Kasumi-1 (cell line): ENCODE results near the gene HNMT.
"Not testable (repeated sequence)": the region's sequence is repeated elsewhere in the genome, so short reads cannot be mapped to it uniquely, and the experiment has no call there.

Source experiments
- DNase-seq, 2 experiments: peaks; one replicate each; lab custom pipeline; 2025; lab: John Stamatoyannopoulos, UW

Gene HNMT

DNA sequence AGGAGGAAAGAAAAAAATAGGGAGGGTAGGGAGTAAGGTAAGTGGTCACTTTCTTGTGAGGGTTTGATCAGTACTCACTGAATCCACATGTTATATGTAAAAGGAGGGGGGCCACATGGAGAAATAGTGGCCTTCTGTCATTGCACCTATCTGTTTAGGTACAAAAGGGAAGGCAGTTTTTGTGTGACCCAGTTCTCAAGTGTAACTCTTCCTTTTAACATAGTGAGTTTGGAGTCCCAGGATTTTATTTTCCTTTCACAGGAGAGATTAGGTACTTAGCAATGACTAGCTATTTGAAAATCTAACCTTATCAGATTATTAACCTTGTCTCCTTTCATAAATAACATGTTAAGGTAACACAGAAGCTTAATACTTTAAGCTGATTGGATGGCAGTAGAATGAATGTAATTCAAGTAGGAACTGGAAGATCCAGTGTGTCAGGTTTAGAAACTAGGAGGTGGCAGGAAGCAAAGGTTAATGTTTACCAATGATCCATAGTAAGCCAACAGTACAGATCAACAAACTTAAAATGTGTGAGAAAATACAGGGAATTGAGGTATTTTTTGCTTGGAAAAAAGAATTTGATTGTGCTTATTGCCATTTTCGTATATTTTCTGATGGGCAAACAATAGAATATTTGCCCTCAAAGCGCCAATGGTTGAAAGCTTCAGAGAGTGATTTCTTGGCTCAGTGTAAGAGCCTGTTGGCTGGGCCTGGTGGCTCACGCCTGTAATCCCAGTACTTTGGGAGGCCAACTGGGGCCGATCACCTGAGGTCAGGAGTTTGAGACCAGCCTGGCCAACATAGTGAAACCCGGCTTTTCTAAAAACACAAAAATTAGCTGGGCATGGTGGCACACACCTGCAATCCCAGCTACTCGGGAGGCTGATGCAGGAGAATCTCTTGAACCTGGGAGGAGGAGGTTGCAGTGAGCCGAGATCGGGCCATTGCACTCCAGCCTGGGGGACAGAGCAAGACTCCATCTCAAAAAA, 11.3 kb downstream of the HNMT start:
- DNase-seq, result no peak

- no peak for DNase-seq
Measured at GRCh38 chr2:137976274-137976673, 12.0 kb downstream of the HNMT start.

DNA sequence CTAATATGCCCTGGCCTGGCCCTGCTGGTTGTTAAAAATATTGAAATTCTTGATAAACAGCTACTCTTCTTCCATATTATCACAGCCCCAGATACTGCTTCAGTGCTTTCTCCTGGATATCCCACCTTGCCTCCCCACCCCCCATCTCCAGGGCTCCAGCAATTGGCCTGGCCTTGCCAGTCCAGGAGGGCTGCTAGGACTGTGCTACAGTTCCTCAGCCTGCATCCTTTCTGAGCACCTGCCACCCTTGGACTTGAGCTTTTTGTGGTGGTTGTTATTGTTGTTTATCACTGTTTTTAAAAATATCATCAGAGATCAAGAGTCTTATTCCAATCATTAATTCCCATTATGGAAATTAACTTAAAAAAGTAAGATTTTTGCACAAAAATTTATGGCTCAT, 13.5 kb downstream of the HNMT start:
- DNase-seq, result no peak

GRCh38 chr2:137980459-137980858, 16.2 kb downstream of the HNMT start:
- peak; percentile 19 to 45 for DNase-seq

- DNase-seq, result peak; percentile 53 to 65
Measured at GRCh38 chr2:137981112-137981656, 16.9 kb downstream of the HNMT start.

DNA sequence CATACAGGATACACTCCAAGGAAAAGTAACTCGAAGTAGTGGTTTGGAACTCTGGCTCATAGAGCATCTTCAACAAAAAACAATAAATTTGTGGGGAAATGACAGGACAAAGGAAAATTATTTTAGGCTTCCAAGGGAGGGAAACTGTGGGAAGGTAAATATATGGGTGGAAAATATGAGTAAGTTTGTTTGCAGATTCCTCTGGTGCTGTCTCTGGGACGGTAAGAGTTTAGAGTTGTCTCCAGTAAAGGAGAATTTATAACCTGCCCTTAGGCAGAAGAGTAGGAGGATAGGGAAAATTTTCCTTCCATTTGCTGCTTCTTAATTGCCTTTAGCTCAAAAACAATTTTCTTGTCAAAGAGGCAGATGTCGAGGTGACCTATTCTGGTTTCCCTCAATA, 19.3 kb downstream of the HNMT start:
- DNase-seq, result no peak

DNA sequence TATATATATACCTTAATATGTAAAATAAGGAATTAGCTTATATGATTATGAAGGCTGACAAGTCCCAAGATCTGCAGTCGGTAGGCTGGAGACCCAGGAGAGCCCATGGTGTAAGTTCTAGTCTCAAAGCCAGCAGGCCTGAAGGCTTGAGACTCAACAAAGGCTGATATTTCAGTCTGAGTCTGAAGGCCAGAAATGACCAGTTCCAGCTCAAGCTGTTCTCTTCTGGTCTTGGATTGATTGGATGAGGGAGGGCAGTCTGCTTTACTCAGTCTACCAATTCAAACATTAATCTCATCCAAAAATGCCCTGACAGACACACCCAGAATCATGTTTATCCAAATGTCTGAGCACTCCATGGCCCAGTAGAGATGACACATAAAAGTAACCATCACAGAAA, 22.0 kb downstream of the HNMT start:
- DNase-seq, result no peak

GRCh38 chr2:137987011-137987410, 22.7 kb downstream of the HNMT start:
- DNase-seq, result no peak

- DNase-seq, result no peak
Measured at GRCh38 chr2:137991078-137991477, 26.8 kb downstream of the HNMT start.

DNA sequence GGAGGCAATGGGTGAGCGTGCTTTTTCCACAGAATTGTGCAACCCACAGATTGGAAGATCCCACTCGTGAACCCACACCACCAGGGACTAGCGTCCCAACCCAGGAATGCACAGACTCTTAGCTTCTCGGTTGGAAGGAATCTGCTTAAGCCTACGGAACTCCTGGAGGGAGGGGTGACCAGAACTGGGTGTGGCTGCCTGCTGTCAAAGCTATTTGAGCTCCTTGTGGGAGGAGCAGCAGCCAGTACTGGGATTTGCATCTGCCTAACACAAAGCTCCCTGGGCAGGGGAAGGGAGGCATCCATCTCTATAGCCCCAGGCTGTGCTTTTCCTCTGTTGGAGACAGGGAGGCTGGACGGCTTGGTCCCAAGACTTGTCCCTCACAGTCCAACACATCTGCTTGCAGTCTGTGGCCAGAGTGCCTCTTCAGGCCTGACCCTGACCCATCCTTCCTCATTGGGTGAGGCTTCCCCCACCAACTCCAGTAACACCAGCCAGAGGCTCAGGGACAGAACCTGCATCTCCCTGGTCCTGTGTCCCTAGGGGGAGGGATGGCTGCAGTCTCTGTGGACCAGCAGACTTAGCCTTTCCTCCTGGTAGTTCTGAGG, 27.9 kb downstream of the HNMT start:
- no peak for DNase-seq

DNA sequence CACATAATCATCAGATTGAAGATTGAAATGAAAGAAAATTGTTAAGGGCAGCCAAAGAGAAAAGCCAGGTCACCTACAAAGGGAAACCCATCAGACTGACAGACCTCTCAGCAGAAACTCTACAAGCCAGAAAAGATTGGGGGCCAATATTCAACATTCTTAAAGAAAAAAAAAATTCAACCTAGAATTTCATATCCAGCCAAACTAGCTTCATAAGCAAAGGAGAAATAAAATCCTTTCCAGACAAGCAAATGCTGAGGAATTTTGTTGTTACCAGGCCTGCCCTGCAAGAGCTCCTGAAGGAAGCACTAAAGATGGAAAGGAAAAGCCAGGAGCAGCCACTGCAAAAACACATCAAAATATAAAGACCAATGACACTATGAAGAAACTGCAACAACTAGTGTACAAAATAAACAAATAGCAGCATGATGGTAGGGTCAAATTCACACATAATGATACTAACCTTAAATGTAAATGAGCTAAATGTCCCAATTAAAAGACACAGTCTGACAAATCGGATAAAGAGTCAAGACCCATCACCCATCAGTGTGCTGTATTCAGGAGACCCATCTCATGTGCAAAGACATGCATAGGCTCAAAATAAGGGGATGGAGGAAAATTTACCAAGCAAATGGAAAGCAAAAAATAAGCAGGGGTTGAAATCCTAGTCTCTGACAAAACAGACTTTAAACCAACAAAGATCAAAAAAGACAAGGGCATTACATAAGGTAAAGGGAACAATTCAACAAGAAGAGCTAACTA, 29.6 kb downstream of the HNMT start:
- DNase-seq, result not testable (repeated sequence)

DNA sequence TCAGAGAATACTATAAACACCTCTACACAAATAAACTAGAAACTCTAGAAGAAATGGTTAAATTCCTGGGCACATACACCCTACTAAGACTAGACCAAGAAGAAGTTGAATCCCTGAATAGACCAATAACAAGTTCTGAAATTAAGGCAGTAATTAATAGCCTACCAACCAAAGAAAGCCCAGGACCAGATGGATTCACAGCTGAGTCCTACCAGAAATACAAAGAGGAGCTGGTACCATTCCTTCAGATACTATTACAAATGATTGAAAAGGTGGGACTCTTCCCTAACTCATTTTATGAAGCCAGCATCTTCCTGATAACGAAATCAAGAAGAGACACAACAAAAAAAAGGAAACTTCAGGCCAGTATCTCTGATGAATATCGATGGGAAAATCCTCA, 31.1 kb downstream of the HNMT start:
- DNase-seq, result not testable (repeated sequence)

GRCh38 chr2:137996158-137996557, 31.9 kb downstream of the HNMT start:
- DNase-seq, result not testable (repeated sequence)

- no peak for DNase-seq
Measured at GRCh38 chr2:137997733-137998132, 33.5 kb downstream of the HNMT start.

DNA sequence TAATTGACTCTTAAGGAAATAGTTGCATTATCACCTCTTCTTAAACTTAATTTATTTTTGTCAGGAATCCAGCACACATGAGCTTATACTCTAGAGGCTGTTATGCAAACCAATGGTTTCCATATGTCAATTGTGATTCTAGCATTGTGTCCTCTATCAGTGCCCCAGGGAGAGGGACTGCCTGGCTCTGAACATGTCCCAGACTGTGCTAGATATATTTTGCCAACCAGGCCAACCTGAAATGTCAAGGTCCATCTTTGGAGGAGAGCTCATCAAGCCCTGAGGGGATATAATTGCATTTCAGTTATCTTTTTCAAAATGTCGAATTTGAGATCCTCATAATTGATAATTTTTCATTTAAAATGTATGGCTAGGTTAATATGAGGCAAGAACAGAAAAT, 34.2 kb downstream of the HNMT start:
- DNase-seq, result no peak

- DNase-seq, result no peak
Measured at GRCh38 chr2:137999273-137999672, 35.0 kb downstream of the HNMT start.

DNA sequence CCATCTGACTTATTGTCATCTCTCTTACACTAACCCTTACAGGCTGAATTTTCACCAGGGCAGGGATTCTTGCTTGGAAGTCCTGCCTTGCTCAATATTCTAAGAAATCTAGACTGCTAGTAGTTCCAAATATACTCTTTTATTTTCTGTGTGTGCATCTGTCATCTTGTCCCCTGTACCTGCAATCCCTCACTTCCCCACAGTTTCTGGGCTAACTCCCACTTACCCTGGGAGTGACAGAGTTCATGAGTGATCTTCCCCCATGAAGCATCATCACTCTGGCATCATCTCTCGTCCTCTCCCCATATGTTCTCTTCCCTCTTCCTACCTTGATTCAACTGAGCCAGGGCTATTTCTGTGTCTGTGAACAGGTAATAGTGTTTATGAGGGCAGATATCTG, 35.7 kb downstream of the HNMT start:
- no peak for DNase-seq

GRCh38 chr2:138000796-138001195, 36.5 kb downstream of the HNMT start:
- no peak for DNase-seq

DNA sequence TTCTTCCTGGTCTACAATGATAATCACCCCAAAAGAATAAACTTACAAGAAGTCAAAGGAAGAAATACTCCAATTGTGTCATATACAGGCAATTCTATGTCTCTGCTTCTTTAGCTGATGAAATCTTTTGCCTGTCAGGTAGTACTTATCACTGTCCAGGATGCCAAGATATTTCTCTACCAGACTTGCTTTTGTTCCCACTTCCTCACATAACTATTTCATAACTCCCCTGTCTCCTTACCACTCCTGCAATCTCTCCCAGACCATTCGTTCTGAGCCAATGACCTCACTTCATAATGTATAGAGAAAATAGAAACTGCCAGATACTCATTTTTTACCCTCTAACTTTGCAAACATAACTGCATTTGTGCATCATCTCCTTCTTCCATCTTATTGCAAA, 39.1 kb downstream of the HNMT start:
- no peak for DNase-seq

DNA sequence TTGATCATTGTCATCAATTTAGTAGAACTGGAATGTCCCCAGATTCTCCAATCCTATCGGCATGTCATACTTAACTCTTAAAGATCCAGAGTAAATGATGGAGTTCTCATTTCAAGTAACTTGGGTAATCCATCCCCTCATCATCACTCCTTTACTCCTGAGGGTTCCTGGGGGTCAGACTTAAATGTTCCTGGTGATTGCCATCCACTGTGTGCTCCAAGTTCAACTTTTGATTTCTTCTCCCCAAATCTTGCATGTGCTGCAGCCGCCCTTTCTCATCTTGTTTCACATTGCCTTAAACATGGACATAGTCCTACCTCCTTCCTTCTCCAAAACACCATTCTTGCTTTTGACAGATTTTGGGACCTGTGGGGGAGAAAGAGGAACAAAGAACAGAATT, 43.2 kb downstream of the HNMT start:
- DNase-seq, result no peak

- no peak for DNase-seq
Measured at GRCh38 chr2:138009622-138010021, 45.3 kb downstream of the HNMT start.

- DNase-seq, result no peak
Measured at GRCh38 chr2:138010890-138011289, 46.6 kb downstream of the HNMT start.
